Measurements from ENCODE around the gene EAF1. TPM values are rescaled to one million over a fixed set of nuclear protein-coding genes. Genes with fewer than 3 reads are reported as not detected.

Gene EAF1
- total and polyA plus RNA-seq, 2 of the 8 experiments (the other 6 are each of a cell fraction or from before 2014, with no cell fraction given): 13.9 to 26.8 TPM

GRCh38 chr3:15443826-15444524 lies 16.6 kb downstream of the EAF1 start:
- POLR2A ChIA-PET (ENCODE audit: partially characterized antibody): interaction anchor here (0.9 kb wide), 1 partner anchor 9 kb away, joined by 4 read pairs; no protein-coding TSS in a partner anchor

More at GRCh38 chr3:15443826-15444524, 16.6 kb downstream of the EAF1 start:
- no peak overlapping the region for H3K14ac ChIP-seq (ENCODE audit: insufficient read length)
- no peak overlapping the region for H4K5ac ChIP-seq (ENCODE audit: insufficient read length, low read depth, low read length)
- CTCF ChIA-PET (ENCODE audit: partially characterized antibody): interaction anchor here (0.6 to 2.2 kb wide), 5 partner anchors 11 to 113 kb away, joined by 3 to 5 read pairs (median 4); no protein-coding TSS in a partner anchor
- H2BK20ac ChIP-seq (ENCODE audit: low read length): no peak overlapping the region
- no peak overlapping the region for H2AFZ ChIP-seq (ENCODE audit: low read length)
- H3K18ac ChIP-seq (ENCODE audit: extremely low read depth, low read length): no peak overlapping the region
- H4K8ac ChIP-seq (ENCODE audit: extremely low read depth, insufficient read depth, low read length): no peak overlapping the region
- DNase-seq (ENCODE audit: low read depth in 1 of 2, low spot score in 2 of 2) (no peak), FAIRE-seq (no peak)
- H3K23me2 ChIP-seq (ENCODE audit: low read depth, low read length): no peaks in the 10 kb centered on the region
- H3K79me1 ChIP-seq (ENCODE audit: low read depth, low read length): no peaks in the 10 kb centered on the region
- no peaks in the 10 kb centered on the region for H3K27me3 ChIP-seq (replicated peaks in 1 of 4; ENCODE audit: control insufficient read depth in 3 of 4, extremely low read depth in 1 of 4, insufficient read depth in 3 of 4, low read length in 3 of 4)
- no peaks in the 10 kb centered on the region for H3K4me1 ChIP-seq (replicated peaks in 1 of 4; ENCODE audit: control insufficient read depth in 3 of 4, insufficient read depth in 4 of 4, low read length in 3 of 4)
- no peak overlapping the region for H3K56ac ChIP-seq (replicated peaks; ENCODE audit: insufficient read length, low read depth, low read length)
- H4K91ac ChIP-seq (replicated peaks; ENCODE audit: insufficient read length, low read length): no peak overlapping the region
- no peak overlapping the region for H2BK120ac ChIP-seq (replicated peaks; ENCODE audit: low read depth, low read length)
- H2BK15ac ChIP-seq (ENCODE audit: low read length): no peak overlapping the region
- peaks cover 7 to 29% (median 21%) of the 10 kb centered on the region in 4 experiments for H3K36me3 ChIP-seq (ENCODE audit: control insufficient read depth in 2 of 4, insufficient read depth in 4 of 4, low read length in 3 of 4)
- no peak overlapping the region for H2BK5ac ChIP-seq (ENCODE audit: low read depth, low read length)
- no peak overlapping the region for H3K27ac ChIP-seq (ENCODE audit: low read depth, low read length)
- no peak overlapping the region for H3K9ac ChIP-seq (replicated peaks in 1 of 4; ENCODE audit: extremely low read depth in 1 of 4, low read depth in 3 of 4, low read length in 3 of 4)
- no peaks in the 10 kb centered on the region for H3K9me3 ChIP-seq (ENCODE audit: insufficient read depth in 2 of 2, low read depth in 1 of 2, low read length in 1 of 2)
- H3K79me2 ChIP-seq (ENCODE audit: control insufficient read depth in 1 of 2, insufficient read depth in 2 of 2, low read length in 2 of 2): no peaks in the 10 kb centered on the region; a peak in 1 of 4 replicates
- no peak overlapping the region for H3K23ac ChIP-seq (ENCODE audit: insufficient read length)
- 85% methylated on average over 4 of the region's 4 CpGs; no CpG with 5 or more reads in 1 of the 2 experiments for WGBS, 2 experiments (ENCODE audit: extremely low coverage in 1 of 2, insufficient coverage in 1 of 2, insufficient read length in 1 of 2, insufficient replicate concordance in 2 of 2, low coverage in 1 of 2, low lambda C conversion rate in 2 of 2, missing lambda C conversion rate in 1 of 2)
- H3K4me2 ChIP-seq (ENCODE audit: insufficient read depth in 1 of 2, low read depth in 2 of 2, low read length in 2 of 2): no peak overlapping the region
- no peaks in the 10 kb centered on the region for H4K20me1 ChIP-seq (replicated peaks in 1 of 2; ENCODE audit: control insufficient read depth in 1 of 2, insufficient read depth in 2 of 2, low read length in 2 of 2)
- H2BK12ac ChIP-seq (ENCODE audit: low read depth, low read length): no peak overlapping the region
- no peak overlapping the region for H2AK5ac ChIP-seq (ENCODE audit: low read depth, low read length)
- no peak overlapping the region for H3K4ac ChIP-seq (replicated peaks; ENCODE audit: insufficient read length, low read depth, low read length)
- H3K4me3 ChIP-seq (ENCODE audit: extremely low read depth in 1 of 4, insufficient read depth in 2 of 4, low read depth in 3 of 4, low read length in 4 of 4): no peak overlapping the region
- no peak for TF ChIP-seq KDM1A (IDR thresholded peaks at IDR 0.05; ENCODE audit: borderline replicate concordance, low read length)
- no peak for TF ChIP-seq E2F6 (IDR thresholded peaks at IDR 0.05)

Data from H1 (cell line).